ENCODE data around the gene MAPK7.
A peak's percentile ranks its signal among the peaks of the same experiment; 100 is the strongest.

Gene MAPK7

DNA sequence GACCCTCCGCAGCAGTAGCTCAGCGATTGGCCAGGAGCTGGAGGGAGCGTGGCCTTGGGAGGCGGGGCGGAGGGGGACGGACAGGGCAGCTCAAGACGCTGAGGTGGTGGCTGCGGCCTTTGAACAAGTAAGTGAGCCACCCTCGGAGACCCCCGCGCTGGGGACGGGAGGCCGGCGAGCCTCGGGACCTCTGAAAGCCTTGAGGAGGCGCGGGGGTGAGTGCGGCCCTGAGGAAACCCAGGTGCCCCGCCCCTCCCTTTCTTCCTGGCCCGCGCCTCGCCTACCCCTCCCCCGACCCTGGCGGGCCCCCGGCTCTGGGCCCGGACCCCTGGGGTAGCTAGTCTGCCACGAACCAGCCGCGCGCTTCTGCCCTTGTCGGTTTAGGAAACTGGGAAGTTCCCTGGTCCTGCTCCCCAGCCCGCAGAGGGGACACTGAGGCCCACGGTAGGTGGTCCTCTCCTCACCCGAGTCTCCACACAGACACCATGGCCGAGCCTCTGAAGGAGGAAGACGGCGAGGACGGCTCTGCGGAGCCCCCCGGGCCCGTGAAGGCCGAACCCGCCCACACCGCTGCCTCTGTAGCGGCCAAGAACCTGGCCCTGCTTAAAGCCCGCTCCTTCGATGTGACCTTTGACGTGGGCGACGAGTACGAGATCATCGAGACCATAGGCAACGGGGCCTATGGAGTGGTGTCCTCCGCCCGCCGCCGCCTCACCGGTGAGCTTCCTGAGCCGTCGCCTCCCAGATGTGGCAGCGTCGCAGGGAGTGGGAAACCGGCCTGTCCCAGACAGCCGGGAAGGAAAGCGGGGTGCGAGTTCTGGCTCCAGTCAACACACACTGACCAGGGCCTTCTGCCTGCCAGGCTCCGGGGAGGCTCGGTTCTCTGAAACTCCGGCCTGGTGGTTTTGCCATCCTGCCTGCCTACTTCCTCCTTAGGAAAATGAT is at the start of gene MAPK7:
TSS of gene MAPK7 (plus strand) at position 83 of the 945 bp plus-strand sequence. CDS start at position 486, 403 bp downstream.
- H3K27ac Mint-ChIP-seq = peak within 1 kb of the TSS; percentile 97

GRCh38 chr17:19329136-19329535 is 49.2 kb upstream of the MAPK7 start:
- Mint-ChIP-seq H3K9me3 (peaks cover 16% of the 10 kb centered on the region), H3K4me1 (peaks cover 4% of the 10 kb centered on the region), H3K36me3 (ENCODE audit: low read depth) (no peaks in the 10 kb centered on the region), H3K27me3 (peaks cover 3% of the 10 kb centered on the region), H3K27ac (no peak overlapping the region), H3K4me3 (no peak overlapping the region)
- ATAC-seq (no peak), DNase-seq (no peak)

More for the DNA sequence above, at the start of gene MAPK7:
- Mint-ChIP-seq H3K9me3 (no peaks in the 10 kb centered on the region), H3K36me3 (ENCODE audit: low read depth) (peaks cover 8% of the 10 kb centered on the region), H3K4me1 (peaks cover 14% of the 10 kb centered on the region), H3K4me3 (peak within 1 kb of the TSS; percentile 99), H3K27me3 (no peaks in the 10 kb centered on the region)
- ATAC-seq (peak; percentile 3), DNase-seq (no peak)

GRCh38 chr17:19329839-19330238 is 48.5 kb upstream of the MAPK7 start:
- Mint-ChIP-seq H3K4me1 (peaks cover 4% of the 10 kb centered on the region), H3K27ac (no peak overlapping the region), H3K36me3 (ENCODE audit: low read depth) (no peaks in the 10 kb centered on the region), H3K4me3 (no peak overlapping the region), H3K27me3 (peaks cover 3% of the 10 kb centered on the region), H3K9me3 (peaks cover 13% of the 10 kb centered on the region)
- no peak for ATAC-seq
- DNase-seq = no peak

DNA sequence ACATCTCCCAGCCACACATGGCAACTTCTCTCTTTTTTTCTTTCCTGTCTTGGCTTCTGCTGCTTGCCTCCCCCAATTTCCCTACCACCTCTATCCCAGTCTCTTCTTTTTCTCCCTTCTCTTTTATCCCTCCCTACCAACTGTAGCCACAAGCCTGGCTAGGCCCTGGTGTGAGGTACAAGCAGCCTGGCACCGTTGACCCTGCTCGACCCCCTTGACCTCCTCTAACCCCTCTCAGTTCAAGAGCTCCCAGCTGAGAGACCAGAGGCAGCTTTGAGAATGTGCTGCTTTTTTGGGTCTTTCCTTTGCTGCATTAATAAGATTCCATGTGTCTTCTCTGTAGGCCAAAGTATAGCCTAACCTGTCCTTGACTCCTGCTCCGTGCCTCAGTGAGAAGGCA is 48.0 kb upstream of the MAPK7 start:
- Mint-ChIP-seq H3K36me3 (ENCODE audit: low read depth) (no peaks in the 10 kb centered on the region), H3K4me1 (peaks cover 4% of the 10 kb centered on the region), H3K9me3 (peaks cover 9% of the 10 kb centered on the region), H3K4me3 (no peak overlapping the region), H3K27me3 (peaks cover 3% of the 10 kb centered on the region), H3K27ac (no peak overlapping the region)
- ATAC-seq (no peak), DNase-seq (no peak)

DNA sequence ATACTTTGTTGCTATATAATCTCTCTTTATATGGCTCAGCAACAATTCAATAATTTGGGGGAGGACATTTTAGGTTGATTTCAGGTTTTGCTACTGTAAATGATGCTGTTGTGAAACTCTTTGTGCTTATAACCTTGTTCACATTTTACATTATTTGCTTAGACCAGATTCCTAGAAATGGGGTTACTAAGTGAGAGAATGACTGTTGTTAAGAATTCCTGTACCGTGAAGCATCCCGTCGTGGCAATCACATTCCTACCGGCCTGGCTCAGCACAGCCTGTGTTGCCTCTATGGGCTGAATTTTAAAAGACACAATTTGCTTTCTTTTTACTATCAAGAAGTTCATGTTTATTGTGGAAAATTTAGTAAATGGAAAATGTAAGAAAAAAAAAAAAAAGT is 47.2 kb upstream of the MAPK7 start:
- DNase-seq (no peak), ATAC-seq (no peak)
- Mint-ChIP-seq H3K27ac (no peak overlapping the region), H3K36me3 (ENCODE audit: low read depth) (no peaks in the 10 kb centered on the region), H3K27me3 (peaks cover 6% of the 10 kb centered on the region), H3K4me1 (peaks cover 4% of the 10 kb centered on the region), H3K9me3 (peaks cover under 1% of the 10 kb centered on the region), H3K4me3 (no peak overlapping the region)

- no peaks in the 10 kb centered on the region for H3K36me3 Mint-ChIP-seq (ENCODE audit: low read depth)
These were observed 46.6 kb upstream of the MAPK7 start for GRCh38 chr17:19331543-19332245.

GRCh38 chr17:19332371-19333131 is 45.7 kb upstream of the MAPK7 start:
- no peaks in the 10 kb centered on the region for H3K36me3 Mint-ChIP-seq (ENCODE audit: low read depth)
- H3K4me1 Mint-ChIP-seq = peaks cover 4% of the 10 kb centered on the region
- H3K27me3 Mint-ChIP-seq = peaks cover 13% of the 10 kb centered on the region
- peak; percentile 16 for DNase-seq
- peak; percentile 66 for ATAC-seq
- H3K9me3 Mint-ChIP-seq = no peaks in the 10 kb centered on the region
- H3K27ac Mint-ChIP-seq = no peak overlapping the region
- no peak overlapping the region for H3K4me3 Mint-ChIP-seq

More at GRCh38 chr17:19331543-19332245, 46.6 kb upstream of the MAPK7 start:
- ATAC-seq (no peak), DNase-seq (no peak)
- no peaks in the 10 kb centered on the region for H3K9me3 Mint-ChIP-seq
- H3K27me3 Mint-ChIP-seq = peaks cover 6% of the 10 kb centered on the region
- no peak overlapping the region for H3K27ac Mint-ChIP-seq
- peaks cover 4% of the 10 kb centered on the region for H3K4me1 Mint-ChIP-seq
- H3K4me3 Mint-ChIP-seq = no peak overlapping the region

- Mint-ChIP-seq H3K36me3 (ENCODE audit: low read depth) (no peaks in the 10 kb centered on the region), H3K4me1 (peaks cover 4% of the 10 kb centered on the region), H3K27ac (no peak overlapping the region), H3K4me3 (no peak overlapping the region), H3K9me3 (no peaks in the 10 kb centered on the region), H3K27me3 (peaks cover 13% of the 10 kb centered on the region)
- no peak for DNase-seq
- no peak for ATAC-seq
These were observed 45.2 kb upstream of the MAPK7 start for GRCh38 chr17:19333132-19333440.

DNA sequence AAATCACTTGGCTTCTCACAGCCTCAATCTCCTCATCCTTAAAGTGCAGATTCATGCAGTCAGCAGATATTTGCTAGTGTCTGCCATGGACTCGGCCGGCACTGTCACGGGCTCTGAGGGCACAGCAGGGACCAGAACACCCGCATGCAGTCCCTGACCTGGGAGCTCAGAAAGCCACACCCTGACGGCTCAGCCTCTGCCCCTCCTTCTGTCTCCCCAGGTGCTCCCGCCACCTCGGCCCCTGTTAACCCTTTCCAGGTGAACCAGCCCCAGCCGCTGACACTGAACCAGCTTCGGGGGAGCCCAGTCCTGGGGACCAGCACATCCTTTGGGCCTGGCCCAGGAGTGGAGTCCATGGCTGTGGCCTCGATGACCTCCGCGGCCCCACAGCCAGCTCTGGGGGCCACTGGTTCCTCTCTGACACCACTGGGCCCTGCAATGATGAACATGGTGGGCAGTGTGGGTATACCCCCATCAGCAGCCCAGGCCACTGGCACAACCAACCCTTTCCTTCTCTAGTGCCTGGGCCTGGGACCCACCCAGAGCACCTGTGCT is 44.5 kb upstream of the MAPK7 start:
- no peak for DNase-seq
- Mint-ChIP-seq H3K27me3 (peaks cover 13% of the 10 kb centered on the region), H3K27ac (no peak overlapping the region), H3K4me1 (peaks cover 4% of the 10 kb centered on the region), H3K36me3 (ENCODE audit: low read depth) (no peaks in the 10 kb centered on the region), H3K9me3 (no peaks in the 10 kb centered on the region), H3K4me3 (no peak overlapping the region)
- no peak for ATAC-seq

- no peak for DNase-seq
- ATAC-seq = no peak
- peaks cover 4% of the 10 kb centered on the region for H3K4me1 Mint-ChIP-seq
These were observed 44.0 kb upstream of the MAPK7 start for GRCh38 chr17:19334331-19334730.

GRCh38 chr17:19335951-19336631 is 42.2 kb upstream of the MAPK7 start:
- no peak overlapping the region for H3K27ac Mint-ChIP-seq
- no peak for DNase-seq
- H3K4me3 Mint-ChIP-seq = no peak overlapping the region

More at GRCh38 chr17:19334331-19334730, 44.0 kb upstream of the MAPK7 start:
- no peak overlapping the region for H3K27ac Mint-ChIP-seq
- no peaks in the 10 kb centered on the region for H3K9me3 Mint-ChIP-seq
- no peak overlapping the region for H3K4me3 Mint-ChIP-seq
- no peaks in the 10 kb centered on the region for H3K36me3 Mint-ChIP-seq (ENCODE audit: low read depth)
- peaks cover 13% of the 10 kb centered on the region for H3K27me3 Mint-ChIP-seq

DNA sequence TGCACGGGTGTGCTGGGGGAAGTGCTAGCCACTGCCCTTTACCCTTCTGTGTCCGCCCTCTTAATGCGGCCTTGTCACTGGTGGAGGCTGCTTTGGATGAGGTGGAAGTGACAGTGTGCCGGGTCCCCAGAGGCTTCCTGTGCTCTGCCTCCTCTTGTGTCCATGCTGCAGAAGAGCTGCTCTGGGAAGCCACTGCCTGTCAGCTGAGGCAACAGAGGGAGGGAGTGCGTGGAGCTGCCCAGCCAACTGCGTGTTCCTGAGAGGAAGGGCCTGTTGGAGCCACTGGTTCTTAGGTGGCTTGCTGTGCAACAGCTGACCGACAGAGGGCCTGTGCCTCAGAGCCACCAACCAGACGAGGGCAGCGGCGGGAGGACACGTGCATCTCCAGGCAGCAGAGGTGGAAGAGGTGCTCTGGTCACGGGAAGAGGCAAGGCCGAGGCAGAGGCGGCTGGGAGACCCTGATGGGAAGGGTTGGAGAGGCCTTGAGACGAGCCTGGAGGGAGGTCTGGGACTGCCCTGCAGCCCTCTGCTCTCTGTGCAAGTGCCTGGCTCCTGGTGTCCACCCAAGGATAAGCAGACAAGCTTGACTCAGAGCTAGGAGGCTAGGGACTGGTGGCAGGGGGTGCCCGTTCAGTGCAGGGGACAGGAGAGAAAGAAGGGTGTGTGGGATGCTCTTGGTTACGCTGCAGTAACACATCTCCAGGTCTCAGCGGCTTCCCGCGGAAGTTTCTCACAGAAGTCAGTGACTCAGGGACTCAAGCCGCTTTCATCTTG is 41.2 kb upstream of the MAPK7 start:
- no peaks in the 10 kb centered on the region for H3K36me3 Mint-ChIP-seq (ENCODE audit: low read depth)
- H3K27ac Mint-ChIP-seq = no peak overlapping the region
- no peak for DNase-seq
- no peaks in the 10 kb centered on the region for H3K9me3 Mint-ChIP-seq
- peaks cover 26% of the 10 kb centered on the region for H3K27me3 Mint-ChIP-seq
- H3K4me1 Mint-ChIP-seq = peaks cover 9% of the 10 kb centered on the region
- ATAC-seq = no peak
- H3K4me3 Mint-ChIP-seq = no peak overlapping the region

More at GRCh38 chr17:19335951-19336631, 42.2 kb upstream of the MAPK7 start:
- no peak for ATAC-seq
- Mint-ChIP-seq H3K36me3 (ENCODE audit: low read depth) (no peaks in the 10 kb centered on the region), H3K27me3 (peaks cover 19% of the 10 kb centered on the region), H3K9me3 (no peaks in the 10 kb centered on the region), H3K4me1 (peaks cover 8% of the 10 kb centered on the region)

DNA sequence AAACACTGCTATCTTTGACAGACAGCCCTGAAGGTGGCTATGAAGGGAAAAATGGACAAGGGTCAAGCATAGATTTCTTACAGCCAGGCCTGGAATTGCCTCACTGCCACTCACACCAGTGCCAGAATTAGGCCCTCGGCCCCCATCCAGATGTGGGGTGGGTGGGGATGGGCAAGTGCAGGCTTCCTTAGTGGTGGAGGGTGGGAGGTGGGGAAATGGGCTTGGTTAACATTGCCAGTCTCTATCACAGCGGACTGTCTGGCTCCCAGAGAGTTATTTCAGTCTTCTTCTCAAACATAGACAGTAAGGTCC is 40.6 kb upstream of the MAPK7 start:
- H3K9me3 Mint-ChIP-seq = no peaks in the 10 kb centered on the region
- H3K27me3 Mint-ChIP-seq = peaks cover 26% of the 10 kb centered on the region
- no peak overlapping the region for H3K27ac Mint-ChIP-seq
- H3K36me3 Mint-ChIP-seq (ENCODE audit: low read depth) = no peaks in the 10 kb centered on the region
- ATAC-seq (no peak), DNase-seq (no peak)
- H3K4me3 Mint-ChIP-seq = no peak overlapping the region
- peaks cover 7% of the 10 kb centered on the region for H3K4me1 Mint-ChIP-seq

All from activated naive CD8-positive, alpha-beta T cell treated with anti-CD3 and anti-CD28 coated beads, Interleukin-2, amount 50 U/mL, for 24 hours (primary cell).